Measurements from ENCODE around the gene GPR160. TPM values are rescaled to one million over a fixed set of nuclear protein-coding genes. Genes with fewer than 3 reads are reported as not detected.

Gene GPR160
- 1 to 10 TPM in 3 of 4 donors, under 1 TPM in 1; 0.88 to 4.5 (median 2.9) TPM for total RNA-seq

DNA sequence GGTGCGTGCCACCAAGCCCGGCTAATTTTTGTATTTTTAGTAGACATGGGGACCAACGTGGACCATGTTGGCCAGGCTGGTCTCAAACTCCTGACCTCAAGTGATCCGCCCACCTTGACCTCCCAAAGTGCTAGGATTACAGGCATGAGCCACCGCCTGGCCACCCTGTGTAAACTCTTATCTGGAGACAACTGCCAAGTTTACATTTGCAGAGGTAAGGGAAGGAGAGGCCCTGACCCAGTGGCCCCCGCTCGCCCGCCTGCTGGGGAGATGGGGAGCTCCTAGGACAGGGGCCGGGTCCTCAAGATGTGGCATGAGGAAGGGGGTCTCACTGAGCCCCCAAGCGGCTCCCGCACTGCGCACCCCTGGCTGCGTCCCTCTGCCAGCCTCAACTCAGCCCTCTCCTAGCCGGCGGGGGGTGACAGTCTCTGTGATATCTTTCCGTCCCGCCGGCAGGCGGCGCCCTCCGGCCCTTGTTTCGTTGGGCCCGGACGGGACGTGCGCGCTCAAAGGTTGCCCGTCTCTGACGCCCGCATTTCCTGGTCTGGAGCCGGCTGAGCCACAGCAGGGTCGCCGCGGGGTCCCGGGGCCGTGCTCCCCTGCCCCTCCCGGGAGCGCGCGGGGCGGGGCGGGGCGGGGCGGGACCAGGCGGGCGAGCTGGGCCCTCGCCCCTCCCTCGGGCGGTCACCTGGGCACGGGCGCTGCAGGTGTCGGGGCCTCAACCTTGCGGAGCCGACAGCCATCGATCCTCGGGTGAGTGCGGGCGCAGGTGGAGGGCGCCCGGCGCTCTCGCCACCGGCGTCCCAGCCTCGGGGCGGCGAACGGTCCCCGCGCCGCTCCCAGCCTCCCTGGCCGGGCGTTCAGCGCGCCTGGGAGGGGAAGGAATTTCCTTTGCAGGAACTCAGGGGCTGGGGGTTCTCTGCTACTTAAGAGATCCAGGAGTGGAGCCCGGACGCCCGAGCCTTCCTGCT is at the start of gene GPR160:
GPR160 (plus strand) TSS at position 533 of the 971 bp plus-strand sequence. CDS start 45,978 bp downstream, outside the sequence.
- peaks cover 3 to 36% (median 15%) of the 10 kb centered on the region in 3 donors for H3K4me1 ChIP-seq
- H3K9me3 ChIP-seq = no peaks in the 10 kb centered on the region
- H3K36me3 ChIP-seq = no peaks in the 10 kb centered on the region
- H3K4me3 ChIP-seq = peak within 1 kb of the TSS; percentile 42 to 81 (median 62)
- peak within 1 kb of the TSS; percentile 2 to 46 (median 22) for H3K27ac ChIP-seq
- DNase-seq = peak; percentile 22
- intact Hi-C loops (cut with DNase I) = no loop called here
- TF ChIP-seq, protein P1, sequence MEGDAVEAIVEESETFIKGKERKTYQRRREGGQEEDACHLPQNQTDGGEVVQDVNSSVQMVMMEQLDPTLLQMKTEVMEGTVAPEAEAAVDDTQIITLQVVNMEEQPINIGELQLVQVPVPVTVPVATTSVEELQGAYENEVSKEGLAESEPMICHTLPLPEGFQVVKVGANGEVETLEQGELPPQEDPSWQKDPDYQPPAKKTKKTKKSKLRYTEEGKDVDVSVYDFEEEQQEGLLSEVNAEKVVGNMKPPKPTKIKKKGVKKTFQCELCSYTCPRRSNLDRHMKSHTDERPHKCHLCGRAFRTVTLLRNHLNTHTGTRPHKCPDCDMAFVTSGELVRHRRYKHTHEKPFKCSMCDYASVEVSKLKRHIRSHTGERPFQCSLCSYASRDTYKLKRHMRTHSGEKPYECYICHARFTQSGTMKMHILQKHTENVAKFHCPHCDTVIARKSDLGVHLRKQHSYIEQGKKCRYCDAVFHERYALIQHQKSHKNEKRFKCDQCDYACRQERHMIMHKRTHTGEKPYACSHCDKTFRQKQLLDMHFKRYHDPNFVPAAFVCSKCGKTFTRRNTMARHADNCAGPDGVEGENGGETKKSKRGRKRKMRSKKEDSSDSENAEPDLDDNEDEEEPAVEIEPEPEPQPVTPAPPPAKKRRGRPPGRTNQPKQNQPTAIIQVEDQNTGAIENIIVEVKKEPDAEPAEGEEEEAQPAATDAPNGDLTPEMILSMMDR (IDR thresholded peaks at IDR 0.05) = peak; percentile 48 to 84 (median 76)
- no peak for TF ChIP-seq POLR2A (IDR thresholded peaks at IDR 0.05)
- WGBS, 2 donors = 13% methylated on average over 12 of the region's 78 CpGs; no CpG with 5 or more reads in 1 of the 2 donors
- H3K27me3 ChIP-seq = peaks cover 0 to 71% (median 0%) of the 10 kb centered on the region in 4 donors

- Histone ChIP-seq H3K9me3 (no peaks in the 10 kb centered on the region), H3K36me3 (peaks cover 0 to 97% (median 0%) of the 10 kb centered on the region in 3 donors), H3K27ac (no peak overlapping the region), H3K4me1 (no peaks in the 10 kb centered on the region), H3K27me3 (no peaks in the 10 kb centered on the region), H3K4me3 (no peak overlapping the region)
- DNase-seq = no peak
- TF ChIP-seq POLR2A (IDR thresholded peaks at IDR 0.05) = no peak
- TF ChIP-seq, protein P1 (IDR thresholded peaks at IDR 0.05) = no peak
- intact Hi-C loops (cut with DNase I) = no loop called here
- WGBS, 2 donors = 94 to 95% methylated on average over 4 of the region's 4 CpGs
Observed at GRCh38 chr3:169990431-169990830, 47.4 kb upstream of the GPR160 start.

- Histone ChIP-seq H3K9me3 (no peaks in the 10 kb centered on the region), H3K4me1 (no peaks in the 10 kb centered on the region), H3K27me3 (no peaks in the 10 kb centered on the region), H3K36me3 (peaks cover 0 to 96% (median 0%) of the 10 kb centered on the region in 3 donors), H3K27ac (no peak overlapping the region), H3K4me3 (no peak overlapping the region)
- intact Hi-C loops (cut with DNase I) = no loop called here
- no peak for DNase-seq
- TF ChIP-seq, protein P1 (IDR thresholded peaks at IDR 0.05) = no peak
- WGBS, 2 donors = 59 to 63% methylated on average over 3 of the region's 3 CpGs
Observed at GRCh38 chr3:169992156-169992555, 45.6 kb upstream of the GPR160 start.

DNA sequence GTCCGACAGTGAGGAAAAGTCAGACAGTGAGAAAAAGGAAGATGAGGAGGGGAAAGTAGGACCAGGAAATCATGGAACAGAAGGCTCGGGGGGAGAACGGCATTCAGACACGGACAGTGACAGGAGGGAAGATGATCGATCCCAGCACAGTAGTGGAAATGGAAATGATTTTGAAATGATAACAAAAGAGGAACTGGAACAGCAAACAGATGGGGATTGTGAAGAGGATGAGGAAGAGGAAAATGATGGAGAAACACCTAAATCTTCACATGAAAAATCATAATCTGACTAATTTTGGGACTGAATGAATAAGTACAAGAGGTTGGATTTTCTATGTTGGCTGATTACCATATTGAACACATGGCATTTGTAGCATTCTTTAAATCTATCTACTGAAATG is 45.0 kb upstream of the GPR160 start:
- intact Hi-C loops (cut with DNase I) = no loop called here
- TF ChIP-seq, protein P1 (IDR thresholded peaks at IDR 0.05) = no peak
- no peak for TF ChIP-seq POLR2A (IDR thresholded peaks at IDR 0.05)
- Histone ChIP-seq H3K36me3 (peaks cover 0 to 89% (median 0%) of the 10 kb centered on the region in 3 donors), H3K9me3 (no peaks in the 10 kb centered on the region), H3K27ac (no peak overlapping the region), H3K27me3 (no peaks in the 10 kb centered on the region), H3K4me1 (no peaks in the 10 kb centered on the region), H3K4me3 (no peak overlapping the region)
- DNase-seq = no peak
- 79 to 91% methylated on average over 5 of the region's 5 CpGs for WGBS, 2 donors

- Histone ChIP-seq H3K27me3 (no peaks in the 10 kb centered on the region), H3K9me3 (no peaks in the 10 kb centered on the region), H3K4me1 (no peaks in the 10 kb centered on the region), H3K27ac (no peak overlapping the region), H3K36me3 (peaks cover 0 to 79% (median 0%) of the 10 kb centered on the region in 3 donors), H3K4me3 (no peak overlapping the region)
- no peak for DNase-seq
- intact Hi-C loops (cut with DNase I) = no loop called here
- no peak for TF ChIP-seq POLR2A (IDR thresholded peaks at IDR 0.05)
- TF ChIP-seq, protein P1 (IDR thresholded peaks at IDR 0.05) = no peak
- WGBS, 2 donors = 84 to 91% methylated on average over 3 of the region's 3 CpGs
Observed at GRCh38 chr3:169993761-169994160, 44.0 kb upstream of the GPR160 start.

Data from esophagus squamous epithelium (tissue), 5 donors.